ENCODE measurements around the gene FAM47B. TPM values are rescaled to one million over a fixed set of nuclear protein-coding genes. Genes with fewer than 3 reads are reported as not detected.

Gene FAM47B
- total RNA-seq, 1 donor from 2014 or later, result not detected

- Mint-ChIP-seq H3K4me3 (no peak overlapping the region), H3K4me1 (no peaks in the 10 kb centered on the region), H3K27ac (no peak overlapping the region), H3K9me3 (no peaks in the 10 kb centered on the region), H3K36me3 (no peaks in the 10 kb centered on the region), H3K27me3 (ENCODE audit: insufficient read depth, low read depth) (no peaks in the 10 kb centered on the region)
- Histone ChIP-seq H3K4me2 (no peak overlapping the region), H3K27ac (no peak overlapping the region), H3K9ac (no peak overlapping the region), H4K20me1 (ENCODE audit: low read depth) (no peaks in the 10 kb centered on the region), H3K9me3 (ENCODE audit: low read depth) (no peaks in the 10 kb centered on the region), H3F3A (ENCODE audit: low read depth) (no peaks in the 10 kb centered on the region), H3K4me3 (no peak overlapping the region), H3K27me3 (no peaks in the 10 kb centered on the region), H3K4me1 (no peaks in the 10 kb centered on the region), H3K36me3 (no peaks in the 10 kb centered on the region), H2AFZ (replicated peaks) (no peak overlapping the region), H3K79me2 (ENCODE audit: low read depth) (no peaks in the 10 kb centered on the region)
- DNase-seq (ENCODE audit: low spot score), result no peak
- no peak for TF ChIP-seq EZH2 (IDR thresholded peaks at IDR 0.05)
Measured at GRCh38 chrX:34961662-34962061, 19.1 kb downstream of the FAM47B start.

DNA sequence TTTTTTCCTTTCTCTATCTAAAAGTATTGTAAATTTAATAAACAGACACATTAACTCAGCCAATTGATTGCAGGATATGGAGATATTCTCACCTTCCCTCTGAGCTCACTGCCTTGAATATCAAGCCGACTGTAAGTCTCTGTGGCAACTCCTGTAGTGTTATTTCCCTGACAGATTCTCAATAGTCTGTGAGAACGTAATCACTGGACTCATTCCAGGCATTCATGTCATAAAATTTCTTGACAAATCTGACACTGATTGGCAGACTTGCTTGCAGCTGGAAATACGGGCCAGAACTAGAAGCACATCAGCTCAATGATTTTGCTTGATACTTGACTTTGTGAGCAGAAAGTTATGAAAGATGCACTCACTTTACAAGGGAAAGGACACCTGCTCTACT is 29.6 kb downstream of the FAM47B start:
- Histone ChIP-seq H3K27me3 (no peaks in the 10 kb centered on the region), H2AFZ (replicated peaks) (no peak overlapping the region), H3F3A (ENCODE audit: low read depth) (no peaks in the 10 kb centered on the region), H3K79me2 (ENCODE audit: low read depth) (no peaks in the 10 kb centered on the region), H3K4me2 (no peak overlapping the region), H3K27ac (no peak overlapping the region), H3K4me3 (no peak overlapping the region), H3K4me1 (no peaks in the 10 kb centered on the region), H3K36me3 (no peaks in the 10 kb centered on the region), H3K9me3 (ENCODE audit: low read depth) (no peaks in the 10 kb centered on the region), H4K20me1 (ENCODE audit: low read depth) (no peaks in the 10 kb centered on the region), H3K9ac (no peak overlapping the region)
- Mint-ChIP-seq H3K9me3 (no peaks in the 10 kb centered on the region), H3K27ac (no peak overlapping the region), H3K36me3 (no peaks in the 10 kb centered on the region), H3K4me3 (no peak overlapping the region), H3K27me3 (ENCODE audit: insufficient read depth, low read depth) (no peaks in the 10 kb centered on the region), H3K4me1 (no peaks in the 10 kb centered on the region)
- no peak for DNase-seq (ENCODE audit: low spot score)
- TF ChIP-seq CTCF (IDR thresholded peaks at IDR 0.05), result no peak
- TF ChIP-seq EZH2phosphoT487 (IDR thresholded peaks at IDR 0.05), result no peak
- no peak for TF ChIP-seq EZH2 (IDR thresholded peaks at IDR 0.05)

GRCh38 chrX:34978171-34978570 is 35.6 kb downstream of the FAM47B start:
- peaks cover 6% of the 10 kb centered on the region for H3K9me3 Mint-ChIP-seq
- no peaks in the 10 kb centered on the region for H4K20me1 ChIP-seq (ENCODE audit: low read depth)
- H3K4me2 ChIP-seq, result no peak overlapping the region
- H3K4me1 Mint-ChIP-seq, result no peaks in the 10 kb centered on the region
- no peaks in the 10 kb centered on the region for H3K27me3 Mint-ChIP-seq (ENCODE audit: insufficient read depth, low read depth)
- no peak overlapping the region for H2AFZ ChIP-seq (replicated peaks)
- H3K27ac ChIP-seq, result no peak overlapping the region
- no peak overlapping the region for H3K27ac Mint-ChIP-seq
- H3F3A ChIP-seq (ENCODE audit: low read depth), result no peaks in the 10 kb centered on the region
- no peak overlapping the region for H3K9ac ChIP-seq
- H3K27me3 ChIP-seq, result no peaks in the 10 kb centered on the region
- H3K36me3 Mint-ChIP-seq, result no peaks in the 10 kb centered on the region
- TF ChIP-seq EZH2phosphoT487 (IDR thresholded peaks at IDR 0.05) (no peak), CTCF (IDR thresholded peaks at IDR 0.05) (no peak), EZH2 (IDR thresholded peaks at IDR 0.05) (no peak)
- no peaks in the 10 kb centered on the region for H3K79me2 ChIP-seq (ENCODE audit: low read depth)
- no peaks in the 10 kb centered on the region for H3K4me1 ChIP-seq
- no peaks in the 10 kb centered on the region for H3K9me3 ChIP-seq (ENCODE audit: low read depth)
- no peak overlapping the region for H3K4me3 ChIP-seq
- no peak overlapping the region for H3K4me3 Mint-ChIP-seq
- no peak for DNase-seq (ENCODE audit: low spot score)
- no peaks in the 10 kb centered on the region for H3K36me3 ChIP-seq

- no peak overlapping the region for H3K9ac ChIP-seq
- H3K4me3 ChIP-seq, result no peak overlapping the region
- H2AFZ ChIP-seq (replicated peaks), result no peak overlapping the region
- no peaks in the 10 kb centered on the region for H3K9me3 ChIP-seq (ENCODE audit: low read depth)
- no peak overlapping the region for H3K4me2 ChIP-seq
- no peaks in the 10 kb centered on the region for H4K20me1 ChIP-seq (ENCODE audit: low read depth)
- H3K27me3 ChIP-seq, result no peaks in the 10 kb centered on the region
- DNase-seq (ENCODE audit: low spot score), result no peak
- no peaks in the 10 kb centered on the region for H3K4me1 ChIP-seq
- TF ChIP-seq EZH2phosphoT487 (IDR thresholded peaks at IDR 0.05) (no peak), EZH2 (IDR thresholded peaks at IDR 0.05) (no peak), CTCF (IDR thresholded peaks at IDR 0.05) (no peak)
- no peak overlapping the region for H3K27ac Mint-ChIP-seq
- no peak overlapping the region for H3K27ac ChIP-seq
- no peaks in the 10 kb centered on the region for H3K9me3 Mint-ChIP-seq
- H3K4me3 Mint-ChIP-seq, result no peak overlapping the region
- no peaks in the 10 kb centered on the region for H3F3A ChIP-seq (ENCODE audit: low read depth)
- no peaks in the 10 kb centered on the region for H3K4me1 Mint-ChIP-seq
- no peaks in the 10 kb centered on the region for H3K27me3 Mint-ChIP-seq (ENCODE audit: insufficient read depth, low read depth)
- no peaks in the 10 kb centered on the region for H3K79me2 ChIP-seq (ENCODE audit: low read depth)
- no peaks in the 10 kb centered on the region for H3K36me3 ChIP-seq
- no peaks in the 10 kb centered on the region for H3K36me3 Mint-ChIP-seq
Measured at GRCh38 chrX:34987646-34988045, 45.0 kb downstream of the FAM47B start.
